GM12878 (cell line): ENCODE measurements around the gene ASF1B. TPM values are rescaled to one million over a fixed set of nuclear protein-coding genes. Genes with fewer than 3 reads are reported as not detected.

Experiments used
- ATAC-seq: fragments of 200-7000 bp; cut with Tn5 transposase; 3 replicates; pipeline ENCODE4 v1.9.1; 2020; ENCODE audit warnings: mild to moderate bottlenecking, moderate library complexity
- BruUV-seq: library from RNA; stranded (reverse); fragments of 400-500 nt; replicated peaks from 2 replicates; lab custom pipeline; 2021; lab: Mats Ljungman, UMichigan
- CTCF ChIA-PET: fragments of 300-600 bp; sonication (Branson Sonifier 250); formaldehyde crosslinking; extraction: SDS; loops from one replicate; lab custom pipeline; 2021; ENCODE audit warnings: inconsistent platforms; lab: Yijun Ruan, JAX
- POLR2A ChIA-PET: fragments of 350-600 bp; formaldehyde crosslinking; extraction: SDS; loops from one replicate; lab custom pipeline; 2021; ENCODE audit warnings: inconsistent platforms; lab: Charles Lee
- RAD21 ChIA-PET: fragments of 300-600 bp; sonication (Branson Sonifier 250); formaldehyde crosslinking; loops from one replicate; lab custom pipeline; 2023; ENCODE audit warnings: antibody characterized with exemption; ENCODE audit not compliant: unreplicated experiment; lab: Charles Lee
- SMC1A ChIA-PET: fragments of 300-600 bp; sonication (Branson Sonifier 250); formaldehyde crosslinking; loops from one replicate; lab custom pipeline; 2023; ENCODE audit not compliant: unreplicated experiment, uncharacterized antibody; lab: Charles Lee
- DNase-seq: peaks from one replicate; pipeline ENCODE4 v3.0.0-alpha.2; 2011; ENCODE audit warnings: low read depth, low spot score
- FAIRE-seq: peaks from 3 replicates; lab custom pipeline; 2011; peaks lifted over from hg19 to GRCh38; lab: Jason Lieb, UNC
- H2AFZ ChIP-seq: 2 replicates; pipeline ENCODE4 v1.6.0; 2011; ENCODE audit warnings: low read depth, low read length, control low read depth; ENCODE audit not compliant: control insufficient read depth
- H3K27ac ChIP-seq: 2 replicates; pipeline ENCODE4 v1.5.1; 2011; ENCODE audit warnings: control low read depth; ENCODE audit not compliant: control insufficient read depth, insufficient read depth
- H3K27me3 ChIP-seq, 2 experiments: replicated peaks in 1 of 2; 2 replicates each; pipeline versions ENCODE4 v1.6.0 to v1.6.1; 2011; ENCODE audit warnings: low read length in 1 of 2; ENCODE audit not compliant: control insufficient read depth in 2 of 2, insufficient read depth in 2 of 2
- H3K36me3 ChIP-seq, 2 experiments: 2 replicates each; pipeline ENCODE4 v1.5.1; 2011; ENCODE audit warnings: low read length in 1 of 2; ENCODE audit not compliant: control insufficient read depth in 2 of 2, insufficient read depth in 2 of 2
- H3K4me1 ChIP-seq: 2 replicates; pipeline ENCODE4 v1.6.1; 2011; ENCODE audit warnings: mild to moderate bottlenecking, low read length, moderate library complexity, mixed read lengths; ENCODE audit not compliant: control insufficient read depth, insufficient read depth
- H3K4me2 ChIP-seq: 2 replicates; pipeline ENCODE4 v1.6.0; 2011; ENCODE audit warnings: control low read depth; ENCODE audit not compliant: control insufficient read depth, insufficient read depth
- H3K4me3 ChIP-seq: fragments of 200-600 bp; sonication (generic); 2 replicates; pipeline ENCODE4 v1.5.1; 2016
- H3K79me2 ChIP-seq: 2 replicates; pipeline ENCODE4 v1.6.0; 2011; ENCODE audit warnings: low read length; ENCODE audit not compliant: control insufficient read depth, insufficient read depth
- H3K9ac ChIP-seq: 2 replicates; pipeline ENCODE4 v1.8.0; 2011; ENCODE audit warnings: low read length, control low read depth, mixed read lengths; ENCODE audit not compliant: control insufficient read depth, insufficient read depth
- H3K9me3 ChIP-seq: replicated peaks from 3 replicates; pipeline ENCODE4 v1.5.1; 2011; ENCODE audit warnings: mild to moderate bottlenecking, low read length; ENCODE audit not compliant: control insufficient read depth, insufficient read depth
- H4K20me1 ChIP-seq: 2 replicates; pipeline ENCODE4 v1.6.0; 2011; ENCODE audit not compliant: control insufficient read depth, insufficient read depth
- CBFB ChIP-seq: IDR thresholded peaks from 2 replicates; pipeline ENCODE4 v1.6.1; 2016; ENCODE audit warnings: antibody characterized with exemption, low read depth
- CBX5 ChIP-seq: sonication (generic); IDR thresholded peaks from 2 replicates; pipeline ENCODE4 v1.6.1; 2016; ENCODE audit warnings: low read depth, moderate library complexity, mild to moderate bottlenecking, inconsistent platforms
- CREB1 ChIP-seq: IDR thresholded peaks from 2 replicates; pipeline ENCODE4 v1.6.1; 2012; ENCODE audit warnings: low read depth, mild to moderate bottlenecking, inconsistent platforms
- FOS ChIP-seq: IDR thresholded peaks from 3 replicates; pipeline ENCODE4 v1.6.1; 2011; ENCODE audit warnings: borderline replicate concordance; ENCODE audit not compliant: insufficient read length; ENCODE audit errors: extremely low read depth
- HDAC6 ChIP-seq: fragments of 200-600 bp; sonication (generic); IDR thresholded peaks from one replicate; pipeline ENCODE4 v1.8.0; 2017; ENCODE audit warnings: antibody characterized with exemption; ENCODE audit not compliant: unreplicated experiment
- MYB ChIP-seq: fragments of 150-350 bp; IDR thresholded peaks from 2 replicates; pipeline ENCODE4 v1.6.1; 2014; ENCODE audit warnings: mild to moderate bottlenecking, low read depth, low read length, borderline replicate concordance
- NFYB ChIP-seq: IDR thresholded peaks from 2 replicates; pipeline ENCODE4 v1.6.1; 2011; ENCODE audit warnings: low read depth, mild to moderate bottlenecking, low read length, improper control_type of control experiment, moderate library complexity; ENCODE audit not compliant: insufficient read depth
- NR2C2 ChIP-seq: IDR thresholded peaks from 2 replicates; pipeline ENCODE4 v1.6.1; 2011; ENCODE audit warnings: borderline replicate concordance, low read depth; ENCODE audit not compliant: control insufficient read depth, insufficient read length
- POLR2AphosphoS5 ChIP-seq: IDR thresholded peaks from 2 replicates; pipeline ENCODE4 v1.6.1; 2011; ENCODE audit warnings: mild to moderate bottlenecking, low read length, inconsistent platforms
- RFX5 ChIP-seq: IDR thresholded peaks from 2 replicates; pipeline ENCODE4 v1.6.1; 2011; ENCODE audit warnings: low read depth, low read length, improper control_type of control experiment
- TARDBP ChIP-seq: IDR thresholded peaks from 2 replicates; pipeline ENCODE4 v1.6.1; 2016; ENCODE audit warnings: borderline replicate concordance
- TCF12 ChIP-seq: IDR thresholded peaks from 2 replicates; pipeline ENCODE4 v1.6.1; 2011; ENCODE audit warnings: low read depth, mild to moderate bottlenecking, low read length
- TCF7 ChIP-seq: IDR thresholded peaks from 2 replicates; pipeline ENCODE4 v1.6.1; 2014; ENCODE audit warnings: antibody characterized with exemption, borderline replicate concordance
- ZNF24 ChIP-seq: fragments of 450-650 bp; IDR thresholded peaks from 2 replicates; pipeline ENCODE4 v1.6.1; 2017; ENCODE audit warnings: antibody characterized with exemption, mild to moderate bottlenecking
- WGBS: methylation state at CpG from one replicate; pipeline ENCODE4 v1.1.6; 2016; ENCODE audit warnings: low lambda C conversion rate; ENCODE audit not compliant: insufficient replicate concordance, insufficient coverage; ENCODE audit errors: missing lambda C conversion rate; 5-methylcytosine and 5-hydroxymethylcytosine counted together
- in situ Hi-C: fragments of 300-500 bp; cut with MboI; formaldehyde crosslinking; loops from 9 replicates; pipeline ENCODE4 v1.14.3; 2018; ENCODE audit warnings: mixed read lengths
- intact Hi-C: fragments of 100-400 bp; cut with micrococcal nuclease; formaldehyde crosslinking; loops from one replicate; pipeline ENCODE4 v1.14.2; 2022; ENCODE audit not compliant: unreplicated experiment
- polyA plus RNA-seq, 11 experiments: library from polyadenylated mRNA; depleted of rRNA in 4 of 11; unstranded in 6 of 11; stranded (reverse) in 5 of 11; fragments of >200 nt; fragmentation: Nextera tagmentation in 4 of 11; fragmentation: Illumina TruSeq in 1 of 11; extraction: Ambion mirVana in 4 of 11; extraction: Trizol in 1 of 11; gene quantifications; 1 replicate in 1 of 11; 2 replicates in 10 of 11; pipeline versions ENCODE4 v1.2.1 to v1.2.3, GENCODE V29; 2011 to 2016; ENCODE audit warnings: inconsistent platforms in 2 of 11, missing spikeins in 2 of 11, low read depth in 1 of 11
- total RNA-seq, 4 experiments: library from RNA; depleted of rRNA in 3 of 4; stranded (reverse); fragments of >200 nt in 3 of 4; fragmentation: Illumina TruSeq in 1 of 4; extraction: Trizol in 1 of 4; gene quantifications; 2 replicates each; pipeline versions ENCODE4 v1.2.1 to v1.2.3, GENCODE V29; 2013 to 2021
- TF ChIP-seq, protein P1 (sequence below): fragments of 450-650 bp; IDR thresholded peaks from 2 replicates; pipeline ENCODE4 v1.6.1; 2018; ENCODE audit warnings: borderline replicate concordance, mild to moderate bottlenecking; ENCODE audit not compliant: partially characterized antibody
- TF ChIP-seq, protein P2 (sequence below): fragments of 450-650 bp; IDR thresholded peaks from 2 replicates; pipeline ENCODE4 v1.6.1; 2016; ENCODE audit warnings: mild to moderate bottlenecking
- TF ChIP-seq, protein P3 (sequence below): fragments of 450-650 bp; IDR thresholded peaks from 2 replicates; pipeline ENCODE4 v1.6.1; 2017; ENCODE audit warnings: mild to moderate bottlenecking, moderate library complexity
- TF ChIP-seq, protein P4 (sequence below): IDR thresholded peaks from 2 replicates; pipeline ENCODE4 v1.6.1; 2011; ENCODE audit warnings: low read depth, mild to moderate bottlenecking, low read length, moderate library complexity, borderline replicate concordance; ENCODE audit errors: extremely low read depth

Gene ASF1B
- total and polyA plus RNA-seq, 10 of the 15 experiments (the other 5 are each of a cell fraction or from before 2014, with no cell fraction given), result 10.4 to 217 (median 90.2) TPM

DNA sequence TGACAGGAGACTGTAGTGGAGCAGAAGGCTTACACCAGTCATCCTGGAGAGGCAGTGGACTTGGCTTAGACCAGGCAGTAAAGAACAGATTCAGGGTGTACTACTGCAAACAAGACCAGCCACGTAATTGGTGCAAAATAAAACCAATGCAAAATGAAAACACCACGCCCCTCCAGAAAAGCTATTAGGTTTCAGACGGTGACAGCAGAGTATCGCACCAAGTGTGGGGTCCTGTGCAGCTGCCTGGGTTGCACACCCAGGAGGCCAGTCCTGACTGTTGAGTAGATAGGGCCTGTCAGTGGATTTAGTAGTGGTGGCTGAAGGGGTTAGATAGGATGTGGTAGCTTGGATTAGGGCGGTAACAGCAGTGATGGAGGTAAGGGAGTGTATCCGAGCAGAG lies 13.5 kb downstream of the ASF1B start (continued):
- TF ChIP-seq, protein P1, sequence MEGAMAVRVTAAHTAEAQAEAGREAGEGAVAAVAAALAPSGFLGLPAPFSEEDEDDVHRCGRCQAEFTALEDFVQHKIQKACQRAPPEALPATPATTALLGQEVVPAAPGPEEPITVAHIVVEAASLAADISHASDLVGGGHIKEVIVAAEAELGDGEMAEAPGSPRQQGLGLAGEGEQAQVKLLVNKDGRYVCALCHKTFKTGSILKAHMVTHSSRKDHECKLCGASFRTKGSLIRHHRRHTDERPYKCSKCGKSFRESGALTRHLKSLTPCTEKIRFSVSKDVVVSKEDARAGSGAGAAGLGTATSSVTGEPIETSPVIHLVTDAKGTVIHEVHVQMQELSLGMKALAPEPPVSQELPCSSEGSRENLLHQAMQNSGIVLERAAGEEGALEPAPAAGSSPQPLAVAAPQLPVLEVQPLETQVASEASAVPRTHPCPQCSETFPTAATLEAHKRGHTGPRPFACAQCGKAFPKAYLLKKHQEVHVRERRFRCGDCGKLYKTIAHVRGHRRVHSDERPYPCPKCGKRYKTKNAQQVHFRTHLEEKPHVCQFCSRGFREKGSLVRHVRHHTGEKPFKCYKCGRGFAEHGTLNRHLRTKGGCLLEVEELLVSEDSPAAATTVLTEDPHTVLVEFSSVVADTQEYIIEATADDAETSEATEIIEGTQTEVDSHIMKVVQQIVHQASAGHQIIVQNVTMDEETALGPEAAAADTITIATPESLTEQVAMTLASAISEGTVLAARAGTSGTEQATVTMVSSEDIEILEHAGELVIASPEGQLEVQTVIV, result no peak
- TF ChIP-seq CBX5 (no peak), HDAC6 (no peak), RFX5 (no peak)

DNA sequence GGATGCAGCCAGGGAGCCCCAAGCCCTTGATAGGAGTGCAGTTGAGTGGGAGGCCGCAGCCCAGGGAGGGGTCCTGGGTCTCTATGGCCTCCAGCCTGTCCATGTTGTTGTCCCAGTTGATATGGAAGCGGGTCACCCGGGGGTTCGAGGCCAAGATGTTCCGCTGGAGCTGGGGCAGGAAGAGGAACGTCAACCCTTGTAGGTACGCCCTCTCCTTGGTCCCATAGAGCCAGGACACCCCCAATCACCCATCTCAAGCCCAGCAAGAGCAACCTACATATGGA lies 15.9 kb downstream of the ASF1B start:
- RAD21 ChIA-PET, result no interaction called here
- no peak overlapping the region for H3K27ac ChIP-seq
- no peak overlapping the region for H2AFZ ChIP-seq
- no peak overlapping the region for H3K4me3 ChIP-seq
- BruUV-seq, result no TSS peak
- SMC1A ChIA-PET, result no interaction called here
- POLR2A ChIA-PET, result no interaction called here
- CTCF ChIA-PET, result no interaction called here
- H3K9ac ChIP-seq, result no peak overlapping the region
- FAIRE-seq (no peak), DNase-seq (no peak), ATAC-seq (no peak)
- peaks cover 15% of the 10 kb centered on the region for H3K4me1 ChIP-seq
- WGBS, result 93% methylated on average over 7 of the region's 7 CpGs
- H3K9me3 ChIP-seq, result no peaks in the 10 kb centered on the region
- H4K20me1 ChIP-seq, result no peaks in the 10 kb centered on the region
- in situ Hi-C loops, result no loop called here
- peaks cover 2 to 3% of the 10 kb centered on the region in 2 experiments; a peak in 2 of 4 replicates for H3K36me3 ChIP-seq
- no peaks in the 10 kb centered on the region for H3K27me3 ChIP-seq
- intact Hi-C loops, result no loop called here
- no peak overlapping the region for H3K4me2 ChIP-seq
- peaks cover 8% of the 10 kb centered on the region for H3K79me2 ChIP-seq
- no peak for TF ChIP-seq POLR2AphosphoS5
- TF ChIP-seq MYB, result no peak
- TF ChIP-seq, protein P2, sequence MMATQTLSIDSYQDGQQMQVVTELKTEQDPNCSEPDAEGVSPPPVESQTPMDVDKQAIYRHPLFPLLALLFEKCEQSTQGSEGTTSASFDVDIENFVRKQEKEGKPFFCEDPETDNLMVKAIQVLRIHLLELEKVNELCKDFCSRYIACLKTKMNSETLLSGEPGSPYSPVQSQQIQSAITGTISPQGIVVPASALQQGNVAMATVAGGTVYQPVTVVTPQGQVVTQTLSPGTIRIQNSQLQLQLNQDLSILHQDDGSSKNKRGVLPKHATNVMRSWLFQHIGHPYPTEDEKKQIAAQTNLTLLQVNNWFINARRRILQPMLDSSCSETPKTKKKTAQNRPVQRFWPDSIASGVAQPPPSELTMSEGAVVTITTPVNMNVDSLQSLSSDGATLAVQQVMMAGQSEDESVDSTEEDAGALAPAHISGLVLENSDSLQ, result no peak
- TF ChIP-seq NR2C2, result no peak
- no peak for TF ChIP-seq FOS
- no peak for TF ChIP-seq TCF12
- no peak for TF ChIP-seq TARDBP
- TF ChIP-seq, protein P3, sequence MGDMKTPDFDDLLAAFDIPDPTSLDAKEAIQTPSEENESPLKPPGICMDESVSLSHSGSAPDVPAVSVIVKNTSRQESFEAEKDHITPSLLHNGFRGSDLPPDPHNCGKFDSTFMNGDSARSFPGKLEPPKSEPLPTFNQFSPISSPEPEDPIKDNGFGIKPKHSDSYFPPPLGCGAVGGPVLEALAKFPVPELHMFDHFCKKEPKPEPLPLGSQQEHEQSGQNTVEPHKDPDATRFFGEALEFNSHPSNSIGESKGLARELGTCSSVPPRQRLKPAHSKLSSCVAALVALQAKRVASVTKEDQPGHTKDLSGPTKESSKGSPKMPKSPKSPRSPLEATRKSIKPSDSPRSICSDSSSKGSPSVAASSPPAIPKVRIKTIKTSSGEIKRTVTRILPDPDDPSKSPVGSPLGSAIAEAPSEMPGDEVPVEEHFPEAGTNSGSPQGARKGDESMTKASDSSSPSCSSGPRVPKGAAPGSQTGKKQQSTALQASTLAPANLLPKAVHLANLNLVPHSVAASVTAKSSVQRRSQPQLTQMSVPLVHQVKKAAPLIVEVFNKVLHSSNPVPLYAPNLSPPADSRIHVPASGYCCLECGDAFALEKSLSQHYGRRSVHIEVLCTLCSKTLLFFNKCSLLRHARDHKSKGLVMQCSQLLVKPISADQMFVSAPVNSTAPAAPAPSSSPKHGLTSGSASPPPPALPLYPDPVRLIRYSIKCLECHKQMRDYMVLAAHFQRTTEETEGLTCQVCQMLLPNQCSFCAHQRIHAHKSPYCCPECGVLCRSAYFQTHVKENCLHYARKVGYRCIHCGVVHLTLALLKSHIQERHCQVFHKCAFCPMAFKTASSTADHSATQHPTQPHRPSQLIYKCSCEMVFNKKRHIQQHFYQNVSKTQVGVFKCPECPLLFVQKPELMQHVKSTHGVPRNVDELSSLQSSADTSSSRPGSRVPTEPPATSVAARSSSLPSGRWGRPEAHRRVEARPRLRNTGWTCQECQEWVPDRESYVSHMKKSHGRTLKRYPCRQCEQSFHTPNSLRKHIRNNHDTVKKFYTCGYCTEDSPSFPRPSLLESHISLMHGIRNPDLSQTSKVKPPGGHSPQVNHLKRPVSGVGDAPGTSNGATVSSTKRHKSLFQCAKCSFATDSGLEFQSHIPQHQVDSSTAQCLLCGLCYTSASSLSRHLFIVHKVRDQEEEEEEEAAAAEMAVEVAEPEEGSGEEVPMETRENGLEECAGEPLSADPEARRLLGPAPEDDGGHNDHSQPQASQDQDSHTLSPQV, result no peak
- TF ChIP-seq CBFB, result no peak
- TF ChIP-seq NFYB, result no peak
- no peak for TF ChIP-seq ZNF24
- TF ChIP-seq CREB1, result no peak
- TF ChIP-seq TCF7, result no peak
- TF ChIP-seq, protein P4, sequence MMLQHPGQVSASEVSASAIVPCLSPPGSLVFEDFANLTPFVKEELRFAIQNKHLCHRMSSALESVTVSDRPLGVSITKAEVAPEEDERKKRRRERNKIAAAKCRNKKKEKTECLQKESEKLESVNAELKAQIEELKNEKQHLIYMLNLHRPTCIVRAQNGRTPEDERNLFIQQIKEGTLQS, result no peak
